ENCODE measurements around the gene REELD1.

DNA sequence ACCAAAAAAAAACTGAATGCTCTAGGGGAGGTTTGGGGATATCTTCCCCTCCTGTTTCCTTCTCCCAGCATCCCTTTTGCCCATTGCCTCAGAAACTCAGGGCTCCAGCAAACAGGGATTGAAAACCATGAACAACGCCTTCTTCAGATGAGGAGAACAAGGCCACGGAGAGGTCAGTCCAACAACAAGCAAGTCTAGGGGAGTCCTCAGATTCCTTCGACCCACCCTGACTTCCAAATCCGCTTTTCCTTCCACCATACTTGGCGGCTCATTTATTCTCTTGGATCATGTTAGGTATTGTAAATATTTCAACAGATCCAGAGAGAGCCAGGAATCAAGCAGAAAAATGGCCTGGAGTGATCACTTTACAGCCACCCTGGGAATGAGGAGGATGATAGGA is 21.9 kb downstream of the REELD1 start:
- TF ChIP-seq EGR1 (IDR thresholded peaks at IDR 0.05; ENCODE audit: low read depth) (no peak), ATF3 (IDR thresholded peaks at IDR 0.05) (no peak), POLR2A (IDR thresholded peaks at IDR 0.05; ENCODE audit: borderline replicate concordance, extremely low read depth, insufficient read depth, insufficient read length) (no peak)

Measured in HCT116 (cell line).